ENCODE data around the gene CTAGE1.

- TF ChIP-seq POLR2A (IDR thresholded peaks at IDR 0.05; ENCODE audit: low read depth, low read length), result no peak
- TF ChIP-seq RAD21 (IDR thresholded peaks at IDR 0.05; ENCODE audit: insufficient read depth, low read depth, low read length), result no peak
- no peak for TF ChIP-seq ZNF592 (IDR thresholded peaks at IDR 0.05)
- no peak for TF ChIP-seq USF2 (IDR thresholded peaks at IDR 0.05; ENCODE audit: borderline replicate concordance, low read depth, low read length)
- no peak for TF ChIP-seq CTCF (IDR thresholded peaks at IDR 0.05 in 2 of 3, conservative IDR thresholded peaks at IDR 0.05 in 1 of 3; ENCODE audit: control insufficient read depth in 2 of 3, extremely low read depth in 1 of 3, insufficient read depth in 1 of 3, low read depth in 3 of 3, low read length in 3 of 3)
- TF ChIP-seq POLR2AphosphoS5 (IDR thresholded peaks at IDR 0.05; ENCODE audit: low read length), result no peak
- TF ChIP-seq RELA (IDR thresholded peaks at IDR 0.05; ENCODE audit: borderline replicate concordance, partially characterized antibody), result no peak
Measured at GRCh38 chr18:22441638-22442037, 23.9 kb upstream of the CTAGE1 start.

Measured in GM12878 (cell line).